GM21390 (cell line): Measurements from ENCODE around the gene TMEM25.
"Not testable (repeated sequence)": the region's sequence is repeated elsewhere in the genome, so short reads cannot be mapped to it uniquely, and the experiment has no call there.

ENCODE experiments used
- ATAC-seq: cut with Tn5 transposase; IDR thresholded peaks from one replicate; pipeline ENCODE4 v1.9.1; 2021; ENCODE audit not compliant: unreplicated experiment

The TMEM25 gene

DNA sequence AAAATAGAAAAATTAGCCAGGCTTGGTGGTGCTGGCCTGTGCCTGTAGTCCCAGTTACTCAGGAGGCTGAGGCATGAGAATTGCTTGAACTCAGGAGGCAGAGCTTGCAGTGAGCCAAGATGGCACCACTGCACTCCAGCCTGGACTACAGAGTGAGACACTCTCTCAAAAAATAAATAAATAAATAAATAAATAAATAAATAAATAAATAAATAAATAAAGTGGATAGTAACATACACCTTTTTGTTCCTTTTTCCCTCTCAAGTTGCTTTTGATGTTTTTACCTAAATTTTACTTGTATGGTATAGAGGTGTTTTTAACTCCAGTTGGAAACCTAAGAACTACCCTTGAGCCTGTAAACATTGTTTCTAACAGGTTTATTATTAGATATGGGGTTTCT lies 47.0 kb downstream of the TMEM25 start:
- not testable (repeated sequence) for ATAC-seq

- ATAC-seq = no peak
These were observed 50.1 kb downstream of the TMEM25 start for GRCh38 chr11:118581057-118581456.
